ENCODE data around the gene MS4A15.

DNA sequence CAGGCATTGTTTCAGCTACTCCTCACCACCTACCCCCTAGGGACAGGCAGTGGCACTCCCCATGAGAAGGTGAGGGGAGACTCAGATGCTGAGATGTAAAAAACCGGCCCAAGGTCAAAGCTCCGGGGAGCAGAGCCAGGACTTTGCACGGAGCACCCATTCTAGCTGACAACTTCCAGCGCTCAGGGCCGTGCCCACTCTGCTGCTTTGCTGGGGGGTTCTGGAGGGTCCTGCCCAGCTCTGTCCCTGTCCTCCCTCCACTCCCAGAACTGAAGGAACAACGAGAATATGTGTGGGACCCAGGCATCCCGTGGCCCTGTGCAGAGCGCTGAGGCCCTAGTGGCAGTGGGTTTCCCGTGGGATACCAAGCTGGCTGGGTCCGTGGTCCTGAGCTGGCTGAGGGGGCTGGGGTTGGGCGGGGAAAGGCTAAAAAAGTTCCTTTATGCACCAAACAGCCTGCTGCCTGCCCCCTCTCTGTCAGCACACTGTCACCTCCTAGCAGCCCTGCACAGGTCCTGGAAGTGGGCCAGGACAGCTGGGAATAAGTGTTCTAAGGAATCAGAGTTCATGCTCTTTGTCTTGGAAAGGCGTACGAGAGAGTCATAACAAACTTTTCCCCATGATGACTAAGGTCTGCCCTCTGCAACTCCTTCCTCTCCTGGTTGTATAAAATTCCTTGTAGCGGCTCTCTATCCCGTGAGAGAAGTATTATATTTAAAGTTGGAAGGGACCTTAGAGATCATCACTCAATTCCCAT, 30.3 kb downstream of the MS4A15 start:
- TF ChIP-seq EZH2 (IDR thresholded peaks at IDR 0.05), result no peak
- TF ChIP-seq, protein P1, sequence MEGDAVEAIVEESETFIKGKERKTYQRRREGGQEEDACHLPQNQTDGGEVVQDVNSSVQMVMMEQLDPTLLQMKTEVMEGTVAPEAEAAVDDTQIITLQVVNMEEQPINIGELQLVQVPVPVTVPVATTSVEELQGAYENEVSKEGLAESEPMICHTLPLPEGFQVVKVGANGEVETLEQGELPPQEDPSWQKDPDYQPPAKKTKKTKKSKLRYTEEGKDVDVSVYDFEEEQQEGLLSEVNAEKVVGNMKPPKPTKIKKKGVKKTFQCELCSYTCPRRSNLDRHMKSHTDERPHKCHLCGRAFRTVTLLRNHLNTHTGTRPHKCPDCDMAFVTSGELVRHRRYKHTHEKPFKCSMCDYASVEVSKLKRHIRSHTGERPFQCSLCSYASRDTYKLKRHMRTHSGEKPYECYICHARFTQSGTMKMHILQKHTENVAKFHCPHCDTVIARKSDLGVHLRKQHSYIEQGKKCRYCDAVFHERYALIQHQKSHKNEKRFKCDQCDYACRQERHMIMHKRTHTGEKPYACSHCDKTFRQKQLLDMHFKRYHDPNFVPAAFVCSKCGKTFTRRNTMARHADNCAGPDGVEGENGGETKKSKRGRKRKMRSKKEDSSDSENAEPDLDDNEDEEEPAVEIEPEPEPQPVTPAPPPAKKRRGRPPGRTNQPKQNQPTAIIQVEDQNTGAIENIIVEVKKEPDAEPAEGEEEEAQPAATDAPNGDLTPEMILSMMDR (IDR thresholded peaks at IDR 0.05), result no peak
